ENCODE data around the gene FGF2.
"Not testable (repeated sequence)": the region's sequence is repeated elsewhere in the genome, so short reads cannot be mapped to it uniquely, and the experiment has no call there.

Gene FGF2

DNA sequence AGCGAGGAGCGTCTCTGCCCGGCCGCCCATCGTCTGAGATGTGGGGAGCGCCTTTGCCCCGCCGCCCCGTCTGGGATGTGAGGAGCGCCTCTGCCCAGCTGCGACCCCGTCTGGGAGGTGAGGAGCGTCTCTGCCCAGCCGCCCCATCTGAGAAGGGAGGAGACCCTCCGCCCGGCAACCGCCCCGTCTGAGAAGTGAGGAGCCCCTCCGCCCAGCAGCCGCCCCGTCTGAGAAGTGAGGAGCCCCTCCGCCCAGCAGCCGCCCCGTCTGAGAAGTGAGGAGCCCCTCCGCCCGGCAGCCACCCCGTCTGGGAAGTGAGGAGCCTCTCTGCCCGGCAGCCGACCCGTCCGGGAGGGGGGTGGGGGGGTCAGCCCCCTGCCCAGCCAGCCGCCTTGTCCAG, 14.8 kb upstream of the FGF2 start:
- in situ Hi-C loops (cut with MboI; ENCODE audit: low sequenced_read_pairs), result not testable (repeated sequence)

DNA sequence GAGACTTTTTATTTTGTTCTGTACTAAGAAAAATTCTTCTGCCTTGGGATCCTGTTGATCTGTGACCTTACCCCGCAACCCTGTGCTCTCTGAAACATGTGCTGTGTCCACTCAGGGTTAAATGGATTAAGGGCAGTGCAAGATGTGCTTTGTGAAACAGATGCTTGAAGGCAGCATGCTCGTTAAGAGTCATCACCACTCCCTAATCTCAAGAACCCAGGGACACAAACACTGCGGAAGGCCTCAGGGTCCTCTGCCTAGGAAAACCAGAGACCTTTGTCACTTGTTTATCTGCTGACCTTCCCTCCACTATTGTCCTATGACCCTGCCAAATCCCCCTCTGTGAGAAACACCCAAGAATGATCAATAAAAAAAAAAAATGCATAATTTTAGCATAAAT, 13.8 kb upstream of the FGF2 start:
- in situ Hi-C loops (cut with MboI; ENCODE audit: low sequenced_read_pairs), result not testable (repeated sequence)

- in situ Hi-C loops (cut with MboI; ENCODE audit: low sequenced_read_pairs), result no loop called here
These were observed 12.2 kb upstream of the FGF2 start for GRCh38 chr4:122814426-122814825.

GRCh38 chr4:122815248-122815647, 11.4 kb upstream of the FGF2 start:
- in situ Hi-C loops (cut with MboI; ENCODE audit: low sequenced_read_pairs), result no loop called here

DNA sequence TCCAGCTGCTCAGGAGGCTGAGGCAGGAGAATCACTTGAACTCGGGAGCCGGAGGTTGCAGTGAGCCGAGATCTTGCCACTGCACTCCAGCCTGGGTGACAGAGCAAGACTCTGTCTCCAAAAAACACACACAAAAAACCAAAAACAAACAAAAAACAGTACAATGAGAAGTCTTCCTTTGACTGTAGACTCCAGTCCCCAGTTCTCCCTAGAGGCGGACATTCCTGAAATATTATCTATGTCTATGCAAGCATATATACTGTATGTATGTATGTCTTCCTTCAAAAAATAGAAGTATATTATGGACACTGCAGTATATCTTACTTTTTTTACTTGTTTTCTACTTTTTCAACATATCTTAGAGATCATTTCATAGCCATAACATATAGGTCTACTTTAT, 10.2 kb upstream of the FGF2 start:
- in situ Hi-C loops (cut with MboI; ENCODE audit: low sequenced_read_pairs), result no loop called here

GRCh38 chr4:122819708-122820449, 6.8 kb upstream of the FGF2 start:
- in situ Hi-C loops (cut with MboI; ENCODE audit: low sequenced_read_pairs), result no loop called here

DNA sequence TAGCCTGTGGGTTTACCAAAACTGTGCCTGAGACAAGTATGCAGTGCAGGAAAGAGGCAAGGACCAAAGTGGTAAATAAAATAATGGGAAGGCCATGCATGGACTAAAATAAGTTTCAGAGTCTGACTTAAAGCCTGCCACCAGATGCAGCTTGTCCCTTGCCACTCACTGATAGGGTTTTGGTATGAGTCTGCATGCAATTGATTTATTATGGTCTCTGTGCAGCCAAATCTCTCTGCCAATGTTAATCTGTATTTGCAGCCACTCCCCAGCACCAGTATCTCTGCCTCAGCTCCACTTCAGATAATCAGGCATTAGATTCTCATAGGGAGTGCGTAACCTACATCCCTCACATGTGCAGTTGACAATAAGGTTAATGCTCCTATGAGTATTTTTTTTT, 5.5 kb upstream of the FGF2 start:
- in situ Hi-C loops (cut with MboI; ENCODE audit: low sequenced_read_pairs), result no loop called here

GRCh38 chr4:122822466-122822865, 4.2 kb upstream of the FGF2 start:
- in situ Hi-C loops (cut with MboI; ENCODE audit: low sequenced_read_pairs), result no loop called here

- in situ Hi-C loops (cut with MboI; ENCODE audit: low sequenced_read_pairs), result no loop called here
These were observed 3.2 kb upstream of the FGF2 start for GRCh38 chr4:122823476-122823875.

- in situ Hi-C loops (cut with MboI; ENCODE audit: low sequenced_read_pairs), result no loop called here
These were observed 2.0 kb upstream of the FGF2 start for GRCh38 chr4:122824616-122825015.

GRCh38 chr4:122826079-122826527, 528 bp upstream of the FGF2 start:
- in situ Hi-C loops (cut with MboI; ENCODE audit: low sequenced_read_pairs), result no loop called here

- in situ Hi-C loops (cut with MboI; ENCODE audit: low sequenced_read_pairs), result no loop called here
These were observed 737 bp downstream of the FGF2 start for GRCh38 chr4:122827258-122827878.

DNA sequence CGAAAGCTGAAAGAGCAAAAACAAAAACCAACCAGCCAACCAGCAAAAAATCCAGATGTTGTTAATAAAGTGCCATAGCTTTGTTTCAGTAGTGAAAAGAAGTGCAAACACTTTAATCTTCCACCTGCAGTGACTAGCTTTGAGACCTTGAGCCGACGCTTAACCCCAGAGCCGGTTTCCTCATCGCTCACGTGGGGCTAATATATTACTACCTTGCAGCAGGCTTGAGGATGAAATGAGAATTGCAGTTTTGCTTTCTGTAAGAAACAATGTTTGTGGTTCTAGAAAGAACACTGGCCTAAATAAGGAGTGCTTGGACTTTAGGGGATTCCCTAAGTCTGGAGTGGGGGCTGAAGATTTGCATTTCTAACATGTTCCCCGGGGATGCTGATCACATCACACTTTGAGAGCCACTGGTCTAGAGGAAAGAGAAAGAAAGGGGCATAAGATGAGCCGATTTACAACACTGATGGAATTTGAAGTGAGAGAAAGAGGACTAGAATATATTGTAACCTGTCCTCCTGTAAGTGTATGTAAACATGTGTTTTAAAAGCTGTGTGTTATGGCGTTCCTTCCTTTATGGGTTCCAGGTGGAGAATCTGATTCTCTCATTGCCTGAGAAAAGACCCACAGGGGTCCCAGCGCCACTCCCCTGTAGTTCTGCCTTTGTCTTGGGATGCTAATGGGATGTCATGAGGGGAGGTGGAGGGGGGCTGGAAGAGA, 1.4 kb downstream of the FGF2 start:
- in situ Hi-C loops (cut with MboI; ENCODE audit: low sequenced_read_pairs), result no loop called here

DNA sequence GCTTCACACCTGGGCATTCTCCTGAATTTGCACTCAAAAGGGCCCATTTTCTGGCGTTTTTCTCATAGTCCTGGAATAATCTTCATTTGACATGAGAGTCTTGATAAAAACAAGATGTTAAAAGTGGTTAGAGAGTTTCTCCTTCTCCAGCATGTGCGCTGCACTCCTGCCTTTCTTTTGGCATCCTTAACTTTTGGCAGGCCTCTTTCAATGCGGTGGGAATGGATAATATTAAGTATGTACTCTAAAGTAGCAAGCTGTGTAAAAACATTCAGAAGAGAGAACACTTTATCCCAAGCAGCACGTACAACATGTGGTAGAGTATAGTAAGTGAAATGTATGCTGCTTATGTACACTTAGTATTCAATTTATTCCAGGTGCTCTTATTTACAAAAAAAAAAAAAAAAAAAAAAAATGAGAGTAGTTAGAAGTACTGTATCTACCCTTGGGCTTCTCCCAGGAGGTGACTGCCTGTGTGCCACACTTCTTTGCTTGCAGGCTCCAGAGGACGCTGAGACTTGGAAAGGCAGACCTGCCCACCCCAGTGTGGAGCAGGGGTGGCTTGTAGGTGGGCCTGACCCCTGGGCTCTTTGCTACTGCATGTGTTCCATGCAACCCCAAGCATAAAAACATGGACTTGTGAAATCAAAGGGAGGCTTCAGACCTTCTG, 3.9 kb downstream of the FGF2 start:
- in situ Hi-C loops (cut with MboI; ENCODE audit: low sequenced_read_pairs), result no loop called here

- in situ Hi-C loops (cut with MboI; ENCODE audit: low sequenced_read_pairs), result no loop called here
These were observed 5.0 kb downstream of the FGF2 start for GRCh38 chr4:122831515-122832196.

GRCh38 chr4:122832732-122833131, 6.1 kb downstream of the FGF2 start:
- in situ Hi-C loops (cut with MboI; ENCODE audit: low sequenced_read_pairs), result no loop called here

DNA sequence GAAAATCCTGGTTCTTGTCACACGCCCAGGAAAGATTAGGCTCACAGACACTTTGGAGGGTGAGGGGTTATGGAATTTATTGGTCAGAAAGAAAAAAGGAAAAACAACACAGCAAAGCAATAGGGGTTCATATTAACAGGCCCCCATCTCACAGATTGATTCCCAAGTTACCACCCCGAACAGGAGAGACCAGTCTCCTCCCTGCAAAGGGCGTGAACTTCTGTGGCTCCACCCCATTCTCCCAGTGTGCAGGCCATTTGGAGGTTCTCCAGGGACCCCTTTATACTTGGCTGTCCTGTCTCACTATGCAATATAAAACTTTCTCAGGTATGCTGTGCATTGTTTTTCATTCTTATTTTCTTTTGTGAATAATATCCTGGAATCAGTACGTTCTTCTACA, 7.4 kb downstream of the FGF2 start:
- in situ Hi-C loops (cut with MboI; ENCODE audit: low sequenced_read_pairs), result no loop called here

DNA sequence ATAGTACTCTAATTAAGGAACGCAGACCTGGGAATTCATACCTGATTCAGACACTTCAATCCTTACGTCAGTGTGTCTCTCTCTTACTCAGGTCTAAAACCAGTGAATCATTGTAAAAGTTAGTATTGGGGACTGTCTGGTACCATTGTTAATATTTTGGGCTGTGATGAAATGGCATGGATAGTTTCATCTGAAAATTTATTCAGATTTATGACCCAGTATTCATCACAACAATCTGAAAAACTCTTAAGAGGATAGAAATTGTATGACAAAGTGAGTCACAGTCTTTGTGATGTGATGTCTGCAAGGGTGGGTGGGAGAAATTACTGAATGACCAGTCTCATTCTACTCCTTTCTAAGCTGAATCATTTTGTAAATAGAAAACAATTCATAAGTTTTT, 10.3 kb downstream of the FGF2 start:
- in situ Hi-C loops (cut with MboI; ENCODE audit: low sequenced_read_pairs), result no loop called here

- in situ Hi-C loops (cut with MboI; ENCODE audit: low sequenced_read_pairs), result no loop called here
These were observed 11.4 kb downstream of the FGF2 start for GRCh38 chr4:122838034-122838433.

DNA sequence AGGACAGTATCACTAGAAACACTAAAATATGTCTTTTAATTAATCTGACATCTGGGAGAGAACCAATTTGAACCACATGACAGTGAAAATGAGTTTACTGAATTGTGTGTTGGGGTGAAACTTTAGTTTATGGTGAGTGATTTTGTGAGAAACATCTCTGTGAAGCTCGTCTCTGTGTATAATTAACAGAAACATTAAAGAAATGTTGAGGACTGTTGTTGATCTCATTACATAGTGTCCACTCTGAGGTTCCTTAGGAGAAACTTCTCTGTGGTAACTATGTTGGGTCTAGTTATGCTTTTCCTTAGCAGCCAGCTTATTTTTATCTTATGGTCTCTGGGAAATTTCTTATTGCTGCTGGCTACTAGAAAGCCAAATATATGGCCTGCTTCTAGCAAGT, 15.8 kb downstream of the FGF2 start:
- in situ Hi-C loops (cut with MboI; ENCODE audit: low sequenced_read_pairs), result no loop called here

DNA sequence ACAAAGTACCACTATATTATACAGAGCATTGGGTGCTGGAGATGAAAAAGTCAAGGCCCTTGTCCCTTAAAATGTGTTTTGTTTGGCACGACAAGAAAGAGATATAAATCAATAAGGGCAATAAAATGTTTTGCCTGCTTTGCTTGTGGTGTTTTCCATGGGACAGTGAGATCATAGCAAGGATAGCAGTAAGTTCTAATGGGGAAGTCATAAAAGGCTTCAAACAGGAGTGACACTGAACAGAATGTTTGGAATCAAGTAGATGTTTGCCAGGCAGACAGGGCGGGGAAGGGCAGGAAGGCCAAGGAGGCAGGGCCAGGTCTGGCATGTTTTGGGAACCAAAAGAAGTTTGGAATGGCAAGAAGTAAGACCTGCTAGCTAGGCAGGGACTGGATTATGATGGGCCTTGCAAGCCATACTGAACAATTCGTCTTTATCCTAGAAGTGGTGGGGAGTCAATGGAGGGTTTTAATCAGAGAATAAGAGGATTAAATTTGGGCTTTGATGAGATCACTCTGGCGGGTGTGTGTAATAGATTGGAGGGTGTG, 16.4 kb downstream of the FGF2 start:
- in situ Hi-C loops (cut with MboI; ENCODE audit: low sequenced_read_pairs), result no loop called here
